HG03571 (cell line): ENCODE results near the gene MYO7A.

Source experiments
- ATAC-seq: cut with Tn5 transposase; IDR thresholded peaks from one replicate; pipeline ENCODE4 v1.9.1; 2021; ENCODE audit not compliant: unreplicated experiment

MYO7A gene

DNA sequence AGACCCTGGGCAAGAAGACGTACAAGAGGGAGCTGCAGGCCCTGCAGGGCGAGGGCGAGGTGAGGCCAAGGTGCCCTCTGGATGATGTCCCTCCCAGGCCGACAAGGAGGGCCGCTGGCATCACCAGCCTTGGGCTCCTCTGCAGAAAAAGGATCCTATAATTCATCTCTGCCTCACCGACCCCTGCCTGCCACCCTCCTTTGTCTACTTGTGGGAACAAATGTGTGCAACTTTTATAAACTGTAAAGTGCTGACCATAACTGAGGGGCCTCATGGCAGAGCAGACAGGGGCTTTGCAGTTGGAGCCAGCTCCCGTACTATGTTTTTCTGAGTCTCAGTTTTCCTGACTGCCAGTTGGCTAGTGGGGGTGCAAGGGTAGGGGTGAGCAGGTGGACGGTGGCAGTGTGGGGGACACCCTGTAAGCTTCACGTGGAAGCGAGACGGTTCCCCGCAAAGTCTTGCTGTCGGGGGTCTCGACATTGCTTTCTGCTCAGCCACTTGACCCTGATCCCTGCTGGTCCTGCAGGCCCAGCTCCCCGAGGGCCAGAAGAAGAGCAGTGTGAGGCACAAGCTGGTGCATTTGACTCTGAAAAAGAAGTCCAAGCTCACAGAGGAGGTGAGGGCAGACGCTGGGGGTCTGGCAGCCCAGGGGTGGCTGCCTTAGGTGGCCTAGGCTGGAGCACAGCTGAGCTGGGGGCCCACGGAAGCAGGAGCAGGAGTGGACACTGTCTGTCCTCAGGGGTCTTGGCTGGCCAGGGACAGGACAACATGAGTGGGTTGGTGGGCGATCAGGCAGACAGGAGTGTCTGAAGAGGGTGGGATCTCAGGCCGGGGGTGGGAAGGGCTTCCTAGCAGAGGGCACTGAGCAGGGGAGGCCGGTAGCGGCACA, 54.7 kb downstream of the MYO7A start:
- no peak for ATAC-seq

DNA sequence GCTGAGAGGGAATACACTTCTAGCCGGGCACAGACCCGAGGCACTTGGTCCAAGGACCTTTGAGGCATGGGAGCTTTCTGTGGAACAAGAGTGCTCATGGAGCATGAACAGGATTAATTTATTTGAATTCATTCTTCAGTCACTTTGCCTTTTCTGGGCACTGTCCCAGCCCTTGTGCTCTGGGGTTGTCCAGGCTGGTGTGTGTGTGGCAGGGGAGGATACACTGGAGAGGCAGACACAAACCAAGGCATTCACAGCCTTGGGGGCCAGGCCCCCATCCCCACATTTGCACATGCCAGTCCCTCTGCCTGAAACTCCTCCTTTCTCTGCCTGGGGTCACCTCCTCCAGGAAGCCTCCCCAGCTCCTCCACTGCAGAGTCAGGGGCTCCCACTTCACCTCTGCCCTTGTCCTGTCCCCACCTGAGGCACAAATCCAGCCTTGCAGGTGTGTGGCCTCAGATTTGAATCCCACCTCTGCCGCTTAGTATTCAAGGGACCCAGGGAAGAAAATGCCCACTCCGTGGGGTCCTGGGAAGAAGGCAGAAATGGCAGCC, 55.5 kb downstream of the MYO7A start:
- ATAC-seq, result no peak

DNA sequence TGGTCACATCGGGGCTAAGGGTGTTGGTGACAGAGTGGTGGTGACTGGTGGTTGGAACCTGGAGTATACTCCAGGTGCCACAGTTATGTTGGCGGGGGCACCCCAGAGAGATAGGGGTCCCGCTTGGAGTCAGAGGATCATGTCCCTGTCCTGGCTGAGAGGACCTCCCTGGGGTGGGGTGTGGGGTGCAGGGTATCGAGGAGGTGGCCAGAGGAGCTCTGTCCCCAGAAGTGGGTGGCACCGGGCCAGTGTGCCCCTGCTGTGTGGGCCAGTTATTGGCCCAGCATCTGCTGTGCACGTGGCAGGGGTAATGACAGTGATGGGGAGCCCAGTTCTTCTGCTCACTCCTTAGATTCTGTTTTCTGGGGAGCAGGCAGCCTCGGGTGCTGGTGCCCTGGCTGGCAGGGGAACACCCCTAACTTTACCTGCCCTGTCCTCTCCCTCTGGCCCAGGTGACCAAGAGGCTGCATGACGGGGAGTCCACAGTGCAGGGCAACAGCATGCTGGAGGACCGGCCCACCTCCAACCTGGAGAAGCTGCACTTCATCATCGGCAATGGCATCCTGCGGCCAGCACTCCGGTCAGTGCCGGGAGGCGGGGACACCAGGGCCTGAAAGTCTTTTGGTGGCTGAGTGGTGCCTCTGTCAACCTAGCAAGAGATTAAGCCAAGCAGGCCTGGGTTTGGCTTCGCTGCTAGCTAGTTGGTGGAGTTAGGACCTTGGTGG, 56.3 kb downstream of the MYO7A start:
- no peak for ATAC-seq

GRCh38 chr11:77186302-77186701, 58.3 kb downstream of the MYO7A start:
- ATAC-seq, result no peak

- ATAC-seq, result no peak
Observed at GRCh38 chr11:77187111-77187750, 59.2 kb downstream of the MYO7A start.

- no peak for ATAC-seq
Observed at GRCh38 chr11:77187776-77188632, 60.0 kb downstream of the MYO7A start.

DNA sequence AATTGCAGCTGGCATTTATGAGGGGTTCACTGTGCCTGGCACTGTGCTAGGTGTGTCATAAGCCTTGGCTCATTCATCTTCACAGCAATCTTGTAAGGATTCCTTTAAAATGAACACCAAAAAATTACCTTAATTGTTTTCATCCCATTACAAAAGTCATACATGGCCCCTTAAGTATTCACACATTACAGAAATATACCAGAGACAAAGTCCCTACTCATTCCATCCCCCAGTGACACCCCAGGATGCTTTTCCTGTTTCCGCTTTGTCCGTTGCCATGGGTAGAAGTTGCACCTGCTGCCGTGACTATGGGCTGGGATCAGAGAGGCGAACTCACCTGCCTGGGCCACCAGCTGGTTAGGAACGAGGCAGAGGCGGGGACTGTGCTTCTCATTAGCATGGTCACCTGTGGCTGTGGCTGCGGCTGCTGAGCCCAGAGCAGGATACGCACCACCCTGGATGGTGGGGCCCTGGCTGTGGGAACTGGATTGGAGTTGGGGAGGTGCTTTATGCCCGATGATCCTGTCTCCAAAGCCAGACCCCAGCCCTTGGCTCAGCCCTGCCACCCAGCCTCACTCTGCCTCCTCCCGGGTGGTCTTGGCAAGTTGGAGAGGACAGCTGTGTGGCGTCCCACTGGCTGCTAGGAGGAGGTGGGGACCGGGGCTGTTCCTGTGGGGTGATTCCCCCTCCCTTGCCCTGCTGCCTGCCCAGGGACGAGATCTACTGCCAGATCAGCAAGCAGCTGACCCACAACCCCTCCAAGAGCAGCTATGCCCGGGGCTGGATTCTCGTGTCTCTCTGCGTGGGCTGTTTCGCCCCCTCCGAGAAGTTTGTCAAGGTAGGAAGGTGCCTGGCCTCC, 60.8 kb downstream of the MYO7A start:
- no peak for ATAC-seq

DNA sequence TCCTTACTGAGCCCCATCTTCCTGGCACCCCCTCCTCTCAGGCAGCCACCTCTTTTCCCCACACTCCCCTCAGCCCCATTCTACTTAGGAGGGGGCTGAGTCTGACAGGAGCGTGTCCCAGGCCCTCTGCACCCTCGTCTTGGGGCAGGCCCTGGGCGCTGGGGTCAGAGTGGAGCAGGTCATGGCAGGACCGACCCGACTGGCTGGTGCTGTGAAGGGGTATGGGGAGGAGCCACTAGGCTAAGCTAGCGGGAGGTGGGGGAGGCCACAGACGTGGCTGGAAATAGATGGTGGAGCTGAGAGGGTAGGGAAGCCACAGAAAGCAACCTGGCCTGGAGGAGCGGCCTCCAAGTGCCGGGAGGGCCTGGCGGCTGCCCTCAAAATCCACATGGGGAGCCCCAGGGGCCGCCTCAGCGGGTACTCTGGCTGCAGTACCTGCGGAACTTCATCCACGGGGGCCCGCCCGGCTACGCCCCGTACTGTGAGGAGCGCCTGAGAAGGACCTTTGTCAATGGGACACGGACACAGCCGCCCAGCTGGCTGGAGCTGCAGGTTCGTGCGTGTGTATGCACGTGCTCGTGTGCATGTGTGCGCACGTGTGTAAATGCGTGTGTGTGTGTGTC, 61.7 kb downstream of the MYO7A start:
- no peak for ATAC-seq

DNA sequence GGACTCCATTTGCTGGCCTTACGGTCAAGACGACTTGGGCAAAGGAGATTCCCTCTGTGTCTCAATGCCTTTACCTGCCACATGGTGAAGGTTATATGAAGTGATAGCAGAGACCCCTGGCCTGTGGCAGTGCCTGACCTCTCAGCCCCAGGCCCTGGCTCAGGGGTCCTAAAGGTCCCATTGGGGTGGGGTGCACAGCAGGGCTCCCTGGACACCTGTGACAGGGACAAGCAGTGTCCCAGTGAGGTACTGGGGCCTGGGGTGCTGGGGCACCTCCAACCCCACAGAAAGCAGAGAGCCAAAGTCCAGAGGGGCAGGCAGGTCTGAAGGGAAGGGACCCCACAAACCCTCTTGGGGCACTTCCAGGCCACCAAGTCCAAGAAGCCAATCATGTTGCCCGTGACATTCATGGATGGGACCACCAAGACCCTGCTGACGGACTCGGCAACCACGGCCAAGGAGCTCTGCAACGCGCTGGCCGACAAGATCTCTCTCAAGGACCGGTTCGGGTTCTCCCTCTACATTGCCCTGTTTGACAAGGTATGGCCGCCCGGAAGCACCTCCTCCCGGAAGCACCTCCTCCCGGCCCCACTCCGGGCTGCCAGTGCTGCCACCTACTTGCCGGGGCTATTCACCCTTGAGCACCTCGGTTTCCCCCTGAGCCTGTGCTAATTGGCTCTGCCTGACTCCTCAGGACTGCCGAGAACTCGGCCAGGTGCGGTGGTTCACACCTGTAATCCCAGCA, 62.5 kb downstream of the MYO7A start:
- no peak for ATAC-seq

- no peak for ATAC-seq
Observed at GRCh38 chr11:77191429-77191822, 63.4 kb downstream of the MYO7A start.

DNA sequence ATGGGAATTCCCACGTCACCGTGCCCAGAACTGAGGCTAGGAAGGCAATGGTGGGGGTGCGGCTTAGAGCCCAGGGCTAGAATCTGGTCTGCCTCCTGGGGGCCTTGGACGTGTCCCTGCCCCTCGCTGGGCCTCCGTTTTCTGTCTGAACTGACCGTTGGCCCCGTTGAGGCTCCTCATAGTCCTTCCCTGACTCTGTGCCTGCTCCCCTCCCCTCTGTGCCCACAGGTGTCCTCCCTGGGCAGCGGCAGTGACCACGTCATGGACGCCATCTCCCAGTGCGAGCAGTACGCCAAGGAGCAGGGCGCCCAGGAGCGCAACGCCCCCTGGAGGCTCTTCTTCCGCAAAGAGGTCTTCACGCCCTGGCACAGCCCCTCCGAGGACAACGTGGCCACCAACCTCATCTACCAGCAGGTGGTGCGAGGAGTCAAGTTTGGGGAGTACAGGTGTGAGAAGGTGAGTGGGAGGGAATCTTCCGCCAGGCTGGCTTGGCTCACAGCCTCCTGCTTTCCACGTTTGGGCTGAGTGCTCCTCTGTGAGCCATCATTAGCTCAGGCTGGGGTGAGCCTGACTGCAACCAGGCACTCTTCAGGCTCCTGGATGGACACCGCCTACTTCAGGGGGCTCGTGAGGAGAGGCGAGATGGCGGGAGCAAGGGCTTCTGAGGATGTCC, 63.9 kb downstream of the MYO7A start:
- ATAC-seq, result no peak

DNA sequence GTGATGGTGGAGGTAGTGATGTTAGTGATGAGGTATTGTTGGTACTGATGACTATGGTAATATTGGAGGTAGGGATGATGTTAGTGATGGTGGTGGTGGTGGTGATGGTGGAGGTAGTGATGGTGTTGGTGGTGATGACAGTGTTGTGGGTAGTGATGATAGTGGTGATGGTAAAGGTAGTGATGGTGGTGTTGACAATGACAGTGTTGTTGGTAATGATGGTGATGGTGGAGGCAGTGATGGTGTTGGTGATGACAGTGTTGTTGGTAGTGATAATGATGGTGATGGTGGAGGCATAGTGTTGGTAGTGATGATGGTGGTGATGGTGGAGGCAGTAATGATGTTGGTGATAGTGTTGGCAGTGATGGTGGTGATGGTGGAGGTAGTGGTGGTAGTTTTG, 65.1 kb downstream of the MYO7A start:
- ATAC-seq, result no peak

DNA sequence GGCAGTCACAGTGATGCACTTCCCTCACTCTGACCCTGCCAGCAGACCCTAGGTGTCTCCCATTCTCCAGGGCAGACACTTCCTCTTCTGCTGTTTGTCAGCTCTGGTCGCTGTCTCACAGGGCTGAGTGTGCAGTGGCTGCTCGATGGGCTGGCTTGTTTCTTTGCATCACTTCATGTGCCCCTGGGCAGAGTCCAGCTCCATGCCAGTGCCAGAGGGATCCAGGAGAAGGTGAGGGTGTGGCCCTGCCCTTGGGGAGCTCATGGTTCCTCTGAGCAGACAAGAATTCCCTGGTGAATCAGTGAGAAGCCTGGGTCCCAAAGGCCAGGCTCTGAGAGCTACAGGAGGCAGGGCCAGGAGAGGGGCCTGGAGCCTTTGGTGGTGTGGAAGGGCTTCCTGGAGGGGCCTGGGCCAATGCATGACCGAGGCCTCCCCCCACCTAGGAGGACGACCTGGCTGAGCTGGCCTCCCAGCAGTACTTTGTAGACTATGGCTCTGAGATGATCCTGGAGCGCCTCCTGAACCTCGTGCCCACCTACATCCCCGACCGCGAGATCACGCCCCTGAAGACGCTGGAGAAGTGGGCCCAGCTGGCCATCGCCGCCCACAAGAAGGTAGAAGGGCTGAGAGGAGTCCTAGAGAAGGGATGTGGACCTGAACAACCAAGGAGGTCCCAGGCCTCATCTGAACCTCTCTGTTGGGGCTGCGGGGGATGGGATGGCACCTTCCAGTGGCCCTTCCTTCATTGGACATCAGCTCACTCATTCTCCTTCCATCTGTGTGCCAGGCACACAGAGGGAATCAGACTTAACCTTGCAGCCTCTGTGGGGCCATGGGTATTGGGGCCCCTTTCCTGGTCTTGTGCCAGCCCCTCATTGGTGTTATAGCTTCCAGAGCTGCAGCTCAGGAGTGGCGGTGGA, 66.1 kb downstream of the MYO7A start:
- ATAC-seq, result no peak

DNA sequence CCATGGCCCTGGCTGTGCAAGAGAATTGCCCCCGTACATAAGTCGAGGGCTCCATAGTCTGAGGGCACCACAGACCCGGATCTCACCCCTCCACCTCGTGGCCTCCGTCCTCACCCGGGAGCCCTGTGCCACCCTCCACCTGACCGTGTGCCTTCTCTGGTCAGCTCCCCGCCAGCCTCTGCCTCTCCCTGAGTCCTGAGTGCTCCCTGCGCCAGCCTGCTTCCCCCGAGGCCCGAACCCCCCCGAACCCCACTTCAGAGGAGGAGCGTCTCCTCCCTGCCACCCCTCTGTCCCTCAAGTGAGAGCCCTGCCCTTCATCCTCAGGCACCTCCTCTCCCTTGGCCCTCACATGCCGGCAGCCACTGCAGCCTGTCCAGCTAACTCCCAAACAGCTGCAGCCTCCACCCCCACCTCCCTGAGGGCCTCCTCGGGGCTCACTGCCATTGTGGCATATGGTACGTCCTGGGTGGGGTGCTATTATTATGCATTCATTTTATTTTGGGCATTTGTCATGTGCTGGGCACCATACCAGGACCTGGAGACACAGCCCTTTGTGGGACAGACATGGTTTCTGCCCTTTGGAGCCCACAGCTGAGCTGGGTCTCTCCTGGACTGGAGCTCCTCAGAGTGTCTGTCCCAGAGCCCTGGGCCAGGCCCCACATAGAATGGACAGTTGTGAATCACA, 67.2 kb downstream of the MYO7A start:
- ATAC-seq, result no peak

DNA sequence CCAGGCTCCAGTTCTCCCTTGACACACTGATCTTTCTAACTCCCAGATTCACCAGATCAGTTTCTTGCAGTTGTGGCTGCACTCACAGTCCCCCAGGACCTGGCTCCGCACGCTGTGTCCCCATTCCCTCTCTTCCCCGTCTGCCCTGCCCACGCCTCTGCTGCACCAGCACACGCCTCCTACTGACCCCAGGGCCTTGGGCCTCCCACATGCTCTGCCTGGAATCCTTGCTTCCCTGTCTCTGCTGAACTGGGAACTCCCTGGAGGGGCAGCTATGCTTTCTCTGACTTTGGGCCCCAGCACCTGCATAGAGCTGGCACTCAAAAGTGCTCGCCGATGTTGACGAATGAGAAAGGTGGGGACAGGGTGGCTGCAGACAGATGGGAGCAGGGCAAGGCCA, 68.9 kb downstream of the MYO7A start:
- ATAC-seq, result no peak

DNA sequence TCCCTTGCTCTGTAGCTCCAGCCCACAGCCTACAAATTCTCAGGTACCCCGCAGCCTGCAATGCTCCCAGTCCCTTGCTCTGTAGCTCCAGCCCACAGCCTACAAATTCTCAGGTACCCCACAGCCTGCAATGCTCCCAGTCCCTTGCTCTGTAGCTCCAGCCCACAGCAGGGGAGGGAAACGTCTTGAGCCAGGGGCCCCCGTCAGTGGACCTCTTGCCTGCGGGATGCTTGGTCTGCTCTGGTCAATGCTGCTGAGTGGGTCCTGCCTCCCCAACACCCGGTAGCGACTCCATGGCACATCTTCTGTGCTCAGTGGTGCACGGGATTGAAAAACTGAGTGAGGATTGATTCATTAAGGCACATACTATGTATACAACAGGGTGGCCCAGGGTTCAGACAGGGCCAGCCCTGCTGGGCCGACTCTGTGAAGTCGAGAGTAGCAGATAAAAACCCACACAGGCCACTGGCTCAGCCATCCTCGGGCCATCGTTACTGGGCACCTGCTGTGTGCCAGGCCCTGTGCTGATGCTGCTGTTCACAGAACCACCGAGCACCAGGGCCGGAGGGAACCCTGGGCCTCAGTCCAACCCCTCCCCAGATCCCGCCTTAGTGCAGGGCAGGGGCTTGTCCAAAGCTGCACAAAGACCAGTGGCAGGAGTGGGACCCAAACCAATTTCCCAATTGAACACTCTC, 69.7 kb downstream of the MYO7A start:
- no peak for ATAC-seq
